Regular cardiac myocyte (primary cell): ENCODE data around the gene POLA2. TPM values are rescaled to one million over a fixed set of nuclear protein-coding genes. Genes with fewer than 3 reads are reported as not detected.

ENCODE experiments used
- total RNA-seq: library from RNA; depleted of rRNA; stranded (reverse); fragments of >200 nt; gene quantifications from 2 replicates; pipeline ENCODE4 v1.2.3, GENCODE V29; 2014

The POLA2 gene
- 4.5 and 16.9 TPM in 2 replicates for total RNA-seq

DNA sequence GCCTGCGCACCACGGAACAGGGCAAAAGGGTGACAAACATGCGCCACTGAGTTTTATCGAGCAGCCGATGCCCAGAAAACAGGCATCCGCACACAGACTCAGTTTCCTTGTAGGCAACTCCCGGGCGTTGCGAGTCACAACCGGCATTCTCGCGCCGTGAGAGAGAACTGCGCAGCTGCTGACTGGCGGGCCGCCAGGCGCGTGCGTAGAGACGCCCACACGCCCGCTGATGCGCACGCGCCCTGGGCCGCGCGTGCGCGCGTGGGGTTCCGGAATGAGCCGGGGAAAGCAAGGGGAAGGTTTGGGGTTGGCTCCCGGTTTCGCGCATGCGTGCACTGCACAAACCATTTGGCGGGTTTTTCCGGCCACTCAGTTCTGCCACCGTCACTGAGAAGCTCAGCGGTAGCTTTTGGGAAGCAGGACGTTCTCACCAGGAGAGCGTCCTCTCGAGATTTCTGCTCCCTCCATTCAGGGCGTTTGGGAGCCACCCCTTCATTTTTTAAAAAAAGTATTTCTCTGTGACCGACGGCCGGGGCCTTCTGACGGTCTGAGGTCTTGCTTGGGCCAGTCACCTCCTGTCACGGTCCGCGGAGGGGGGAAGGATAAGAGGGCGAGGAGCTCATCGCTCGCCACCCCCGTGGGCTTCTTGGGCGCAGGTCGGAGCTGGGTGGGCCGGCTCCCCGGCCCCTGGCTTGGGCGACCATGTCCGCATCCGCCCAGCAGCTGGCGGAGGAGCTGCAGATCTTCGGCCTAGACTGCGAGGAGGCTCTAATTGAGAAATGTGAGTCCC is at the start of gene POLA2:
POLA2 (plus strand) TSS at position 372 of the 790 bp plus-strand sequence; CDS start at position 703, 331 bp downstream.

GRCh38 chr11:65314501-65315203 is 52.9 kb downstream of the POLA2 start, which contains the start of gene CDC42EP2:
CDC42EP2 (plus strand) TSS chr11:65314866; CDS start chr11:65320899, 6,033 bp downstream.

Other genes with a start within 250 kb of the POLA2 start
- gene ARL2, start 247.8 kb upstream of the POLA2 start, total RNA-seq: 58.5 and 94.1 TPM in 2 replicates
- gene SNX15, start 234.5 kb upstream of the POLA2 start, total RNA-seq: 7.9 and 8.4 TPM in 2 replicates
- 8.2 and 18.6 TPM in 2 replicates for gene SAC3D1, start 220.8 kb upstream of the POLA2 start, total RNA-seq
- 16.9 and 21.4 TPM in 2 replicates for gene NAALADL1, start 203.4 kb upstream of the POLA2 start, total RNA-seq
- gene CDCA5, start 177.9 kb upstream of the POLA2 start, total RNA-seq: 1.1 and 13.4 TPM in 2 replicates
- gene ZFPL1, start 177.7 kb upstream of the POLA2 start, total RNA-seq: 23.4 and 36.8 TPM in 2 replicates
- gene VPS51, start 165.7 kb upstream of the POLA2 start, total RNA-seq: 120 and 121 TPM in 2 replicates
- 8.6 and 14.7 TPM in 2 replicates for gene TM7SF2, start 150.1 kb upstream of the POLA2 start, total RNA-seq
- gene ZNHIT2, start 144.3 kb upstream of the POLA2 start, total RNA-seq: 8.2 and 14.8 TPM in 2 replicates
- 204 and 252 TPM in 2 replicates for gene FAU, start 139.8 kb upstream of the POLA2 start, total RNA-seq
- gene MRPL49, start 139.6 kb upstream of the POLA2 start, total RNA-seq: 52.9 and 54.7 TPM in 2 replicates
- gene SYVN1, start 127.4 kb upstream of the POLA2 start, total RNA-seq: 12.4 and 15.1 TPM in 2 replicates
- gene SPDYC, start 91.7 kb upstream of the POLA2 start, total RNA-seq: not detected in 2 replicates
- 61.7 and 142 TPM in 2 replicates for gene CAPN1, start 80.0 kb upstream of the POLA2 start, total RNA-seq
- gene CDC42EP2, start 52.9 kb downstream of the POLA2 start, total RNA-seq: 10.9 and 18.3 TPM in 2 replicates
- gene DPF2, start 71.9 kb downstream of the POLA2 start, total RNA-seq: 27.9 and 29.9 TPM in 2 replicates
- gene TIGD3, start 92.8 kb downstream of the POLA2 start, total RNA-seq: under 0.01 and 0.19 TPM in 2 replicates
- 1.5 and 2.8 TPM in 2 replicates for gene SLC25A45, start 120.7 kb downstream of the POLA2 start, total RNA-seq
- 58.9 and 64.0 TPM in 2 replicates for gene FRMD8, start 124.7 kb downstream of the POLA2 start, total RNA-seq
- gene NEAT1, start 160.8 kb downstream of the POLA2 start, total RNA-seq: 51.4 and 335 TPM in 2 replicates
- gene MALAT1, start 237.1 kb downstream of the POLA2 start, total RNA-seq: 5,626 and 17,024 TPM in 2 replicates